ENCODE results near the gene DR1.

DR1 gene

DNA sequence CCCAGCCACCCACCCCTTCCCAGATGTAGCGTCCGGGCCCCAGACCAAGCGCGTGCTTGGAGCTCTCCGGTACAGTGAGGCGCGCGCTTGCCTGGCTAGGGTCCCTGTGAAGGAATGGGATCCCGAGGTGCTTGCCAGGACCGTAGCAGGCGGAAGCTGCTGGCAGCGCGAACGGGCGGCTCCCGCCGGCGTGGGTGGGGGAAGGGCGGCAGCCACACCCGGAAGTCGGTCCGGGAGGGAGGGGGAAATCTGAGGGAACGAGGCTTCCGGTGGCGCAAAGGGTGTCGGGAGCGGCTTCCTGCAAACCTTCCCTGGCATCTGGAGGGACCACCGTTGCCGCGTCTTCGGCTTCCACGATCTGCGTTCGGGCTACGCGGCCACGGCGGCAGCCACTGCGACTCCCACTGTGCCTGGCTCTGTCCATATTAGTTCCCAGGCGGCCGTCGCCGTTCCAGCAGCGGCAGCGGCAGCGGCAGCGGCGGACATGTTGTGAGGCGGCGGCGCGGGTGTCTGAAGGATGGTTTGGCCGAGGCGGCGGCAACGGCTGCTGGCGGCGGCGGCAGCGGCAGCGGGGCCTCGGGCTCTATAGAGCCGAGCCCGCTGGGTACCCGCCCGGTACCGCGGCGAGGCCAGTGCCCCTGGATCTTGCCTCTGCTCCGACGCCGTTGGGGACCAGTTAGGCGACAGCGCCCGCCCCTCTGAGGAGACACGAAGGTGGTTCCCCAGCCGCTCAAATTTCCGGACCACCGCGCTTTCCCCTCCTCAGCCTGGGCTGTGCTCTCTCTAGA is at the start of gene DR1:
TSS of gene DR1 (plus strand) at position 275 of the 788 bp plus-strand sequence. CDS start 739 bp downstream, outside the sequence.
- Histone ChIP-seq H3K27me3 (ENCODE audit: insufficient read depth, low read length) (no peaks in the 10 kb centered on the region), H3K79me2 (ENCODE audit: insufficient read depth, low read length) (peaks cover 66% of the 10 kb centered on the region), H3K4me1 (ENCODE audit: insufficient read depth, low read length, severe bottlenecking) (peaks cover 40% of the 10 kb centered on the region), H3K9me3 (ENCODE audit: low read length) (no peaks in the 10 kb centered on the region), H3K9me2 (ENCODE audit: low read depth, low read length) (no peaks in the 10 kb centered on the region), H4K20me1 (ENCODE audit: insufficient read depth, low read length) (peaks cover 10% of the 10 kb centered on the region; the same call in 1 of the 2 replicates), H3K36me3 (ENCODE audit: insufficient read depth, low read length) (peaks cover 27% of the 10 kb centered on the region), H3K4me2 (ENCODE audit: low read length) (peak within 1 kb of the TSS; percentile 97), H2AFZ (ENCODE audit: low read length) (0 out of 2 replicates have a peak within 1 kb of the TSS, but pooled peaks have one; percentile 56), H3K4me3 (ENCODE audit: low read depth, low read length, poor library complexity, severe bottlenecking) (peak within 1 kb of the TSS; percentile 94), H3F3A (ENCODE audit: insufficient read depth, low read length) (no peaks in the 10 kb centered on the region), H3K27ac (ENCODE audit: low read depth, low read length, poor library complexity, severe bottlenecking) (peak within 1 kb of the TSS; percentile 79), H3K9ac (ENCODE audit: low read length) (peak within 1 kb of the TSS; percentile 100)
- TF ChIP-seq, protein P1, sequence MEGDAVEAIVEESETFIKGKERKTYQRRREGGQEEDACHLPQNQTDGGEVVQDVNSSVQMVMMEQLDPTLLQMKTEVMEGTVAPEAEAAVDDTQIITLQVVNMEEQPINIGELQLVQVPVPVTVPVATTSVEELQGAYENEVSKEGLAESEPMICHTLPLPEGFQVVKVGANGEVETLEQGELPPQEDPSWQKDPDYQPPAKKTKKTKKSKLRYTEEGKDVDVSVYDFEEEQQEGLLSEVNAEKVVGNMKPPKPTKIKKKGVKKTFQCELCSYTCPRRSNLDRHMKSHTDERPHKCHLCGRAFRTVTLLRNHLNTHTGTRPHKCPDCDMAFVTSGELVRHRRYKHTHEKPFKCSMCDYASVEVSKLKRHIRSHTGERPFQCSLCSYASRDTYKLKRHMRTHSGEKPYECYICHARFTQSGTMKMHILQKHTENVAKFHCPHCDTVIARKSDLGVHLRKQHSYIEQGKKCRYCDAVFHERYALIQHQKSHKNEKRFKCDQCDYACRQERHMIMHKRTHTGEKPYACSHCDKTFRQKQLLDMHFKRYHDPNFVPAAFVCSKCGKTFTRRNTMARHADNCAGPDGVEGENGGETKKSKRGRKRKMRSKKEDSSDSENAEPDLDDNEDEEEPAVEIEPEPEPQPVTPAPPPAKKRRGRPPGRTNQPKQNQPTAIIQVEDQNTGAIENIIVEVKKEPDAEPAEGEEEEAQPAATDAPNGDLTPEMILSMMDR (IDR thresholded peaks at IDR 0.05; ENCODE audit: low read length): no peak
- TF ChIP-seq EZH2 (IDR thresholded peaks at IDR 0.05; ENCODE audit: borderline replicate concordance, low read length): no peak

DNA sequence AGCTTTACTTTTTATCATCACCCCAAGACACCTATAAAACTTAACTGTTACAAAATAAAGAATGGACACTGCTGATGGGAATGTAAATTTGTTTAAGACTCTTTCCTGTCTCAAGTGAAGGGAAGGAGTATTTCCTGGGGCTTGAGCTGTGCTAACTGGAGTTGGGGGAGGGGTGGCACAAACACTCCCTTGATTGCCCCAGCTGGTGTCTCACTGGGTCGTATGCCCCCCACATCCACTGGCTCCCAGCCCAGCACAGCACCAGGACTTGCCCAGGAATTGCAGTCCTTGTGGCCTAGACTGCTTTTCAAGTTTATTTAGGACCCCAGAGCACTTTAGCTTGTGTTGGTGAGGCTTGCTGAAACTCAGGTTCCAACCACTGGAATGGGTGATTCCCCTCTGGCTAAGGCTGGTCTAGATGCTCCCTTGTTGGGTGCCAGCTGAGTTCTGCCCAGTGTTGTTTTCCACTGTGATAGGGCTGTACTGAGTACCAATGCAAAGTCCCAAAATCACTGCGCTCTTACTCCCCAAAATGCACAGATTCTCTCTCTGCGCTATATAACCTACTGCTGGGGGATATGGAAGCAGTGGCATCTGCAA is 49.1 kb upstream of the DR1 start:
- H3K4me2 ChIP-seq (ENCODE audit: low read length): no peak overlapping the region

DNA sequence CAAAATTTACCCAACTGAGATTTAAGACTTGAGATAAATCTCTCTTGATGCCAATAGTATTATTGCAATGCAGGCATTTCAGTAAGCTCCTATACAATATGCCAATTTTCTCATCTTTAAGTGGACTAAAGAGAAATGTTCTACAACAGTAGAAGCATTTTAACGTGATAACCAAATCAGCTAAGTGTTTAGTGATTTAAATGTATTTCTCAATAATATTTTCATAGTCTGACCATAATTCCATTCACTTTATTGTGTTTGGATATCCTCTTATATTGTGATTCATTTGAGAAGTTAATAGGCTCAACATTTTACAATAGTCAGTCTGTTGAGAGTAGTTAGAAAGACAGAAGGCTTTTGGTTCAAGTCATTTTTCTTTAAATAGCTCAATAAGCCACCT is 44.6 kb upstream of the DR1 start:
- Histone ChIP-seq H3K4me2 (ENCODE audit: low read length) (no peak overlapping the region), H2AFZ (ENCODE audit: low read length) (no peak overlapping the region), H3K36me3 (ENCODE audit: insufficient read depth, low read length) (no peaks in the 10 kb centered on the region), H3K9me2 (ENCODE audit: low read depth, low read length) (no peaks in the 10 kb centered on the region), H3K9ac (ENCODE audit: low read length) (no peak overlapping the region), H3K4me1 (ENCODE audit: insufficient read depth, low read length, severe bottlenecking) (no peaks in the 10 kb centered on the region), H3K27me3 (ENCODE audit: insufficient read depth, low read length) (no peaks in the 10 kb centered on the region), H3K79me2 (ENCODE audit: insufficient read depth, low read length) (no peaks in the 10 kb centered on the region), H3K9me3 (ENCODE audit: low read length) (no peaks in the 10 kb centered on the region), H3F3A (ENCODE audit: insufficient read depth, low read length) (no peaks in the 10 kb centered on the region), H3K4me3 (ENCODE audit: low read depth, low read length, poor library complexity, severe bottlenecking) (no peak overlapping the region), H4K20me1 (ENCODE audit: insufficient read depth, low read length) (no peaks in the 10 kb centered on the region), H3K27ac (ENCODE audit: low read depth, low read length, poor library complexity, severe bottlenecking) (no peak overlapping the region)
- TF ChIP-seq, protein P1 (IDR thresholded peaks at IDR 0.05; ENCODE audit: low read length): no peak
- no peak for TF ChIP-seq EZH2 (IDR thresholded peaks at IDR 0.05; ENCODE audit: borderline replicate concordance, low read length)

More for the DNA sequence above, 49.1 kb upstream of the DR1 start:
- H3K9ac ChIP-seq (ENCODE audit: low read length): no peak overlapping the region
- no peaks in the 10 kb centered on the region for H3K27me3 ChIP-seq (ENCODE audit: insufficient read depth, low read length)
- H2AFZ ChIP-seq (ENCODE audit: low read length): no peak overlapping the region
- H3K4me3 ChIP-seq (ENCODE audit: low read depth, low read length, poor library complexity, severe bottlenecking): no peak overlapping the region
- H3K9me2 ChIP-seq (ENCODE audit: low read depth, low read length): no peaks in the 10 kb centered on the region
- H3K4me1 ChIP-seq (ENCODE audit: insufficient read depth, low read length, severe bottlenecking): no peaks in the 10 kb centered on the region
- no peaks in the 10 kb centered on the region for H3F3A ChIP-seq (ENCODE audit: insufficient read depth, low read length)
- H3K36me3 ChIP-seq (ENCODE audit: insufficient read depth, low read length): 0 out of 2 replicates have a peak, but pooled peaks cover 5% of the 10 kb centered on the region
- H4K20me1 ChIP-seq (ENCODE audit: insufficient read depth, low read length): no peaks in the 10 kb centered on the region
- no peaks in the 10 kb centered on the region for H3K79me2 ChIP-seq (ENCODE audit: insufficient read depth, low read length)
- TF ChIP-seq, protein P1 (IDR thresholded peaks at IDR 0.05; ENCODE audit: low read length): no peak
- TF ChIP-seq EZH2 (IDR thresholded peaks at IDR 0.05; ENCODE audit: borderline replicate concordance, low read length): no peak
- H3K27ac ChIP-seq (ENCODE audit: low read depth, low read length, poor library complexity, severe bottlenecking): no peak overlapping the region
- peaks cover 5% of the 10 kb centered on the region for H3K9me3 ChIP-seq (ENCODE audit: low read length)
